Neural cell (in vitro differentiated cells): ENCODE data around the gene TMEM80. TPM values are rescaled to one million over a fixed set of nuclear protein-coding genes. Genes with fewer than 3 reads are reported as not detected.

ENCODE experiments used
- H2AFZ ChIP-seq: fragments of 200-600, 300-800 bp; sonication (generic), shearing (Covaris generic); 2 replicates; pipeline ENCODE4 v1.6.0; 2014; ENCODE audit warnings: low read depth, mild to moderate bottlenecking, antibody characterized with exemption, low read length, moderate library complexity
- H3F3A ChIP-seq: fragments of 200-600 bp; shearing (Covaris generic); 2 replicates; pipeline ENCODE4 v1.6.1; 2016; ENCODE audit warnings: mild to moderate bottlenecking, moderate library complexity, mixed read lengths, antibody characterized with exemption, low read length; ENCODE audit not compliant: insufficient read depth, poor library complexity, severe bottlenecking
- H3K27ac ChIP-seq: fragments of 200-600, 300-800 bp; sonication (generic), shearing (Covaris generic); 2 replicates; pipeline ENCODE4 v1.5.1; 2014; ENCODE audit warnings: mild to moderate bottlenecking, low read length, moderate library complexity
- H3K27me3 ChIP-seq: fragments of 300-800, 200-600 bp; sonication (generic), shearing (Covaris generic); 2 replicates; pipeline ENCODE4 v1.6.0; 2014; ENCODE audit warnings: mild to moderate bottlenecking, low read depth, low read length, moderate library complexity; ENCODE audit not compliant: insufficient read depth
- H3K36me3 ChIP-seq: fragments of 300-800, 200-600 bp; sonication (generic), shearing (Covaris generic); 2 replicates; pipeline ENCODE4 v1.5.1; 2014; ENCODE audit warnings: mild to moderate bottlenecking, antibody characterized with exemption, low read length, moderate library complexity; ENCODE audit not compliant: insufficient read depth
- H3K4me2 ChIP-seq: fragments of 300-800, 200-600 bp; sonication (generic), shearing (Covaris generic); 2 replicates; pipeline ENCODE4 v1.6.0; 2014; ENCODE audit warnings: mild to moderate bottlenecking, low read length
- H3K4me3 ChIP-seq: fragments of 300-800, 200-600 bp; sonication (generic), shearing (Covaris generic); 2 replicates; pipeline ENCODE4 v1.5.1; 2014; ENCODE audit warnings: mild to moderate bottlenecking, low read length, moderate library complexity
- H3K79me2 ChIP-seq: fragments of 200-600 bp; shearing (Covaris generic); replicated peaks from 2 replicates; pipeline ENCODE4 v1.6.0; 2014; ENCODE audit warnings: mild to moderate bottlenecking, low read length, moderate library complexity; ENCODE audit not compliant: insufficient read depth
- H3K9ac ChIP-seq: fragments of 300-800, 200-600 bp; sonication (generic), shearing (Covaris generic); 2 replicates; pipeline ENCODE4 v1.6.1; 2016; ENCODE audit warnings: mild to moderate bottlenecking, low read length, mixed read lengths
- H3K9me2 ChIP-seq: fragments of 200-600 bp; shearing (Covaris generic); 2 replicates; pipeline ENCODE4 v1.6.1; 2016; ENCODE audit warnings: mild to moderate bottlenecking, low read length, mixed read lengths; ENCODE audit not compliant: insufficient read depth
- H3K9me3 ChIP-seq: fragments of 200-600, 300-800 bp; sonication (generic), shearing (Covaris generic); 2 replicates; pipeline ENCODE4 v1.6.1; 2016; ENCODE audit warnings: mild to moderate bottlenecking, mixed run types, low read length, moderate library complexity, mixed read lengths
- H4K20me1 ChIP-seq: fragments of 200-600 bp; shearing (Covaris generic); 2 replicates; pipeline ENCODE4 v1.6.1; 2016; ENCODE audit warnings: mild to moderate bottlenecking, mixed run types; ENCODE audit not compliant: insufficient read depth
- EP300 ChIP-seq: fragments of 450-650 bp; conservative IDR thresholded peaks from 2 replicates; pipeline ENCODE4 v1.6.1; 2014; ENCODE audit warnings: antibody characterized with exemption, mild to moderate bottlenecking, moderate library complexity; ENCODE audit not compliant: poor library complexity, severe bottlenecking
- EZH2 ChIP-seq: fragments of 200-600, 300-800 bp; shearing (Covaris generic), sonication (generic); IDR thresholded peaks from 2 replicates; pipeline ENCODE4 v1.6.1; 2014; ENCODE audit warnings: antibody characterized with exemption, low read length, borderline replicate concordance, mild to moderate bottlenecking; ENCODE audit not compliant: insufficient read depth, poor library complexity, severe bottlenecking
- MXI1 ChIP-seq: fragments of 450-650 bp; conservative IDR thresholded peaks from 2 replicates; pipeline ENCODE4 v1.6.1; 2014; ENCODE audit warnings: antibody characterized with exemption, mild to moderate bottlenecking; ENCODE audit not compliant: poor library complexity, severe bottlenecking
- POLR2AphosphoS5 ChIP-seq: IDR thresholded peaks from 2 replicates; pipeline ENCODE4 v1.6.1; 2012
- RAD21 ChIP-seq: fragments of 450-650 bp; conservative IDR thresholded peaks from 2 replicates; pipeline ENCODE4 v1.6.1; 2014; ENCODE audit warnings: antibody characterized with exemption, mild to moderate bottlenecking, moderate library complexity
- REST ChIP-seq: IDR thresholded peaks from 2 replicates; pipeline ENCODE4 v1.6.1; 2012; ENCODE audit warnings: borderline replicate concordance
- SMC3 ChIP-seq: fragments of 450-650 bp; conservative IDR thresholded peaks from 2 replicates; pipeline ENCODE4 v1.6.1; 2014; ENCODE audit warnings: antibody characterized with exemption, mild to moderate bottlenecking, moderate library complexity; ENCODE audit not compliant: poor library complexity
- TAF1 ChIP-seq: IDR thresholded peaks from 2 replicates; pipeline ENCODE4 v1.6.1; 2012; ENCODE audit warnings: low read depth
- polyA plus RNA-seq: library from polyadenylated mRNA; depleted of rRNA; stranded (reverse); fragments of >200 nt; gene quantifications from 2 replicates; pipeline ENCODE4 v1.2.3, GENCODE V29; 2014
- TF ChIP-seq, protein P1 (sequence below): fragments of 450-650 bp; IDR thresholded peaks from 2 replicates; pipeline ENCODE4 v1.5.1; 2014; ENCODE audit warnings: antibody characterized with exemption, mild to moderate bottlenecking, moderate library complexity; ENCODE audit not compliant: poor library complexity, severe bottlenecking

The TMEM80 gene
- polyA plus RNA-seq, 1 donor from 2014 or later = 23.1 TPM

DNA sequence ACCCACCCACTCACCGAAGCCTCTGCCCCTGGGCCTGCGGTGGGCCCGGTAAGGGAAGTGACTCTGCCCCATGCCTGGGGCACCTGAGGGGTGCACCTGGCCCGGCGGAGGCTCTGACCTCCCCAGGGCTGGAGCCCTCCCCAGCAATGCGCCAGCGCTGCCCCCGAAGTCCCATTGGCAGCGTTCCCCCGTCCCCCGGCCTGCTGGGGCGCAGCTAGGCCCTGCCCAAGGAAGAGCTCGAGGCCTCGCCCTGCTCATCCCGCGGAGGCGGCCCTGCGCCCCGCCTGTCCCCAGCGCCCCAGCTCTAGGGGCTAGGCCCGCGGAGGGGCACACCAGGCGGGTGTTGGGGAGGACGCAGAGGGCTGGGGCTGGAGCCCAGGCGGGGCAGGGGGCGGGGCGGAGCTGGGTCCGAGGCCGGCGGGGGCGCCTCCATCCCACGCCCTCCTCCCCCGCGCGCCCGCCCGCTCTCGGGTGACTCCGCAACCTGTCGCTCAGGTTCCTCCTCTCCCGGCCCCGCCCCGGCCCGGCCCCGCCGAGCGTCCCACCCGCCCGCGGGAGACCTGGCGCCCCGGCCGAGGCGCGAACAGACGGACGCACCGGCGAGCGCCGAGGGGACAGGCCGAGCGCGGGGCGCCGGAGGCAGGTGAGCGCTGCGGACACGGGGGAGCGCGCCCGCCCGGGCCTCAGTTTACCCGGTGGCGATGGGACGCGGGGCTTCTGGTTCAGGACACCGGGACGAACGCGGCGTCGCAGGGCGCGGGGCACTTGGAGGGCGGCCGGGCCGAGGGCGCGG lies 10.2 kb downstream of the TMEM80 start, which contains the start of gene EPS8L2:
EPS8L2 (plus strand) TSS at position 586 of the 793 bp plus-strand sequence. CDS start 3,177 bp downstream, outside the sequence.
- Histone ChIP-seq H3K79me2 (no peaks in the 10 kb centered on the region), H3K9me2 (no peaks in the 10 kb centered on the region), H3K9ac (no peak within 1 kb of the TSS), H3F3A (no peaks in the 10 kb centered on the region), H3K36me3 (no peaks in the 10 kb centered on the region), H4K20me1 (no peaks in the 10 kb centered on the region), H3K9me3 (no peaks in the 10 kb centered on the region), H2AFZ (no peak within 1 kb of the TSS), H3K4me2 (no peak within 1 kb of the TSS), H3K27ac (no peak within 1 kb of the TSS), H3K27me3 (peaks cover 13% of the 10 kb centered on the region), H3K4me3 (no peak within 1 kb of the TSS)
- TF ChIP-seq EZH2 (no peak), POLR2AphosphoS5 (no peak), SMC3 (no peak), MXI1 (no peak), REST (no peak), TAF1 (no peak), RAD21 (no peak), EP300 (no peak)
- TF ChIP-seq, protein P1, sequence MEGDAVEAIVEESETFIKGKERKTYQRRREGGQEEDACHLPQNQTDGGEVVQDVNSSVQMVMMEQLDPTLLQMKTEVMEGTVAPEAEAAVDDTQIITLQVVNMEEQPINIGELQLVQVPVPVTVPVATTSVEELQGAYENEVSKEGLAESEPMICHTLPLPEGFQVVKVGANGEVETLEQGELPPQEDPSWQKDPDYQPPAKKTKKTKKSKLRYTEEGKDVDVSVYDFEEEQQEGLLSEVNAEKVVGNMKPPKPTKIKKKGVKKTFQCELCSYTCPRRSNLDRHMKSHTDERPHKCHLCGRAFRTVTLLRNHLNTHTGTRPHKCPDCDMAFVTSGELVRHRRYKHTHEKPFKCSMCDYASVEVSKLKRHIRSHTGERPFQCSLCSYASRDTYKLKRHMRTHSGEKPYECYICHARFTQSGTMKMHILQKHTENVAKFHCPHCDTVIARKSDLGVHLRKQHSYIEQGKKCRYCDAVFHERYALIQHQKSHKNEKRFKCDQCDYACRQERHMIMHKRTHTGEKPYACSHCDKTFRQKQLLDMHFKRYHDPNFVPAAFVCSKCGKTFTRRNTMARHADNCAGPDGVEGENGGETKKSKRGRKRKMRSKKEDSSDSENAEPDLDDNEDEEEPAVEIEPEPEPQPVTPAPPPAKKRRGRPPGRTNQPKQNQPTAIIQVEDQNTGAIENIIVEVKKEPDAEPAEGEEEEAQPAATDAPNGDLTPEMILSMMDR = no peak

DNA sequence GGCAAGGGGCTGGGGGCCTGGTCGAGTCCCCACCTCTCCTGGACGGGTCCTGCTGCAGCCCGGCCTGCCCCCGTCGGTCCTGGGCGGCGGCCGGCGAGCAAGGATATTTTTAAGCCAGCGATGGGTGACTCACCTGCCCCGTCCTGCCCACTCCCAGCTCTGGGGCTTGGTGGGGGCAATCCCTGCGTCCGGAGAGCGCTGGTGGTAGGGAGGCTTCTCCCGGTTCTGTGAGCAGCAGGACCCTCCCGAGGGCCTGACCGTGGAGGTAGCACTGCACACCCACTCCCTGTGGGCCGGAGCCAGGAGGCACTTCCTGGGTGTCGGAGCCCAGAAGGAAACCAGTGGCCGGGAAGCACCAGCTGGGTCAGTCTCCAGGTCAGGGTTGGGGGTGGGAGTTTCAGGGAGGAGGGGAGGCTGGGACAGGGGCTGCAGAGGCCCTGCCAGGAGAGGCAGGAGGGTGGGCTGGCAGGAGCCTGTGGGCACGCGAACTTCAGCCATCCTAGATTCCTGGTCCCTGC lies 10.9 kb downstream of the TMEM80 start:
- no peaks in the 10 kb centered on the region for H3K9me2 ChIP-seq
- no peak overlapping the region for H3K4me3 ChIP-seq
- no peak overlapping the region for H2AFZ ChIP-seq
- TF ChIP-seq, protein P1 = no peak
- no peak for TF ChIP-seq REST
- TF ChIP-seq EZH2 = no peak
- TF ChIP-seq MXI1 = no peak
- no peak for TF ChIP-seq RAD21
- no peak for TF ChIP-seq TAF1
- no peak for TF ChIP-seq EP300
- no peak for TF ChIP-seq POLR2AphosphoS5
- TF ChIP-seq SMC3 = no peak
- no peaks in the 10 kb centered on the region for H4K20me1 ChIP-seq
- peaks cover 13% of the 10 kb centered on the region for H3K27me3 ChIP-seq
- no peak overlapping the region for H3K27ac ChIP-seq
- H3K9me3 ChIP-seq = no peaks in the 10 kb centered on the region
- no peak overlapping the region for H3K9ac ChIP-seq
- H3F3A ChIP-seq = no peaks in the 10 kb centered on the region
- no peaks in the 10 kb centered on the region for H3K79me2 ChIP-seq
- no peaks in the 10 kb centered on the region for H3K36me3 ChIP-seq
- no peak overlapping the region for H3K4me2 ChIP-seq
